Endodermal cell (in vitro differentiated cells): ENCODE data around the gene HIPK1. TPM values are rescaled to one million over a fixed set of nuclear protein-coding genes. Genes with fewer than 3 reads are reported as not detected.

Source experiments
- DNase-seq: peaks from one replicate; pipeline ENCODE4 v3.0.0-alpha.2; 2017
- H3K27ac ChIP-seq: 2 replicates; pipeline ENCODE4 v1.5.1; 2013; ENCODE audit warnings: mild to moderate bottlenecking, low read depth, low read length, moderate library complexity
- H3K27me3 ChIP-seq: 2 replicates; pipeline ENCODE4 v1.6.1; 2013; ENCODE audit warnings: mild to moderate bottlenecking, low read length, moderate library complexity; ENCODE audit not compliant: insufficient read depth, control insufficient read depth, poor library complexity, severe bottlenecking
- H3K36me3 ChIP-seq: 2 replicates; pipeline ENCODE4 v1.7.0; 2013; ENCODE audit warnings: mild to moderate bottlenecking, low read length, moderate library complexity; ENCODE audit not compliant: control insufficient read depth, insufficient read depth
- H3K4me1 ChIP-seq: one replicate; pipeline ENCODE4 v1.7.0; 2013; ENCODE audit warnings: low read length; ENCODE audit not compliant: control insufficient read depth, insufficient read depth
- H3K4me3 ChIP-seq: 2 replicates; pipeline ENCODE4 v1.5.1; 2013; ENCODE audit warnings: mild to moderate bottlenecking, low read length, moderate library complexity
- H3K9ac ChIP-seq: 2 replicates; pipeline ENCODE4 v1.6.1; 2013; ENCODE audit warnings: mild to moderate bottlenecking, low read length, moderate library complexity; ENCODE audit not compliant: poor library complexity, severe bottlenecking; ENCODE audit errors: extremely low read depth
- H3K9me3 ChIP-seq: 2 replicates; pipeline ENCODE4 v1.6.1; 2013; ENCODE audit warnings: mild to moderate bottlenecking, low read length, moderate library complexity; ENCODE audit not compliant: control insufficient read depth
- H3K27ac Mint-ChIP-seq: 2 replicates; pipeline ENCODE4 v1.8.0; 2020; ENCODE audit warnings: mixed read lengths
- H3K27me3 Mint-ChIP-seq: 2 replicates; pipeline ENCODE4 v1.8.0; 2021; ENCODE audit warnings: mild to moderate bottlenecking, mixed read lengths; ENCODE audit not compliant: insufficient read depth
- H3K36me3 Mint-ChIP-seq: 2 replicates; pipeline ENCODE4 v1.8.0; 2020; ENCODE audit warnings: low read depth, mixed read lengths
- H3K4me1 Mint-ChIP-seq: 2 replicates; pipeline ENCODE4 v1.8.0; 2020; ENCODE audit warnings: mixed read lengths
- H3K4me3 Mint-ChIP-seq: 2 replicates; pipeline ENCODE4 v1.8.0; 2020; ENCODE audit warnings: mild to moderate bottlenecking, moderate library complexity, mixed read lengths
- H3K9me3 Mint-ChIP-seq: 2 replicates; pipeline ENCODE4 v1.8.0; 2020; ENCODE audit warnings: mild to moderate bottlenecking, mixed read lengths
- WGBS, 2 experiments: methylation state at CpG; one replicate each; pipeline versions ENCODE4 v1.1.5 to v1.1.7; 2013; ENCODE audit warnings: missing lambda C conversion rate in 2 of 2, mixed read lengths in 1 of 2; ENCODE audit not compliant: insufficient coverage in 1 of 2, insufficient read length in 1 of 2; 5-methylcytosine and 5-hydroxymethylcytosine counted together
- total RNA-seq, 2 donors: library from RNA; stranded (reverse); fragmentation: NEBNext Ultra II Directional in 1 of 2; extraction: Animal tissue kit (Norgen Biotek cat#: 25700) in 1 of 2; gene quantifications; 2 replicates in 1 of 2; 3 replicates in 1 of 2; pipeline ENCODE4 v1.2.1, GENCODE V29; 2021
- TF ChIP-seq, protein P1 (sequence below): fragments of 200-600 bp; sonication (generic); conservative IDR thresholded peaks from 2 replicates; pipeline ENCODE4 v1.5.0; 2021; ENCODE audit warnings: antibody characterized with exemption, mild to moderate bottlenecking

The HIPK1 gene
- total RNA-seq, 2 donors from 2014 or later = 71.4 to 79.2 TPM

DNA sequence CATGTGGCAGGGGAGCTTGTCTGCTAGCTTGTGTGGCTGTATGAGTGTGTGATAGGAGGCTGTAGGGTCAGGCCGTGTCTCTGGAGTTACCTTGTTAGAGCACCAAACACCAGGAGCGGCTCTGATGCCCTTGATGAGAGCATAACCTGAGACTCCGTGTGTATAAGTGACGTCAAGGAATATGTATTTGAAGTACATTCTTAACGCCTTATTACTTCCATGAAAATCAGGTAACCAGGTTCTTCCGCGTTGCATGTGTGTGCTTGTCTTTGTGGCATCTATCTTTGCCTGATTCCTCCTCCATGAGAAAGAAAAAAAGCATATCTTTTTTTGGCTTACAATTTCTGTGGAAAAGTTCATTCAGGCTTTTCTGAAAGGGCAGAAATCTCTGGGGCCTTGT lies 54.7 kb downstream of the HIPK1 start:
- TF ChIP-seq, protein P1, sequence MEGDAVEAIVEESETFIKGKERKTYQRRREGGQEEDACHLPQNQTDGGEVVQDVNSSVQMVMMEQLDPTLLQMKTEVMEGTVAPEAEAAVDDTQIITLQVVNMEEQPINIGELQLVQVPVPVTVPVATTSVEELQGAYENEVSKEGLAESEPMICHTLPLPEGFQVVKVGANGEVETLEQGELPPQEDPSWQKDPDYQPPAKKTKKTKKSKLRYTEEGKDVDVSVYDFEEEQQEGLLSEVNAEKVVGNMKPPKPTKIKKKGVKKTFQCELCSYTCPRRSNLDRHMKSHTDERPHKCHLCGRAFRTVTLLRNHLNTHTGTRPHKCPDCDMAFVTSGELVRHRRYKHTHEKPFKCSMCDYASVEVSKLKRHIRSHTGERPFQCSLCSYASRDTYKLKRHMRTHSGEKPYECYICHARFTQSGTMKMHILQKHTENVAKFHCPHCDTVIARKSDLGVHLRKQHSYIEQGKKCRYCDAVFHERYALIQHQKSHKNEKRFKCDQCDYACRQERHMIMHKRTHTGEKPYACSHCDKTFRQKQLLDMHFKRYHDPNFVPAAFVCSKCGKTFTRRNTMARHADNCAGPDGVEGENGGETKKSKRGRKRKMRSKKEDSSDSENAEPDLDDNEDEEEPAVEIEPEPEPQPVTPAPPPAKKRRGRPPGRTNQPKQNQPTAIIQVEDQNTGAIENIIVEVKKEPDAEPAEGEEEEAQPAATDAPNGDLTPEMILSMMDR = no peak

GRCh38 chr1:113984710-113985109 lies 55.6 kb downstream of the HIPK1 start:
- 49 to 65% methylated on average over 3 to 4 of the region's 4 CpGs for WGBS, 2 experiments
- H3K27me3 Mint-ChIP-seq = peaks cover 76% of the 10 kb centered on the region

More for the DNA sequence above, 54.7 kb downstream of the HIPK1 start:
- no peak overlapping the region for H3K4me3 ChIP-seq
- H3K9me3 ChIP-seq = peaks cover 35% of the 10 kb centered on the region
- peaks cover 70% of the 10 kb centered on the region for H3K27me3 Mint-ChIP-seq
- no peak overlapping the region for H3K9ac ChIP-seq
- peaks cover 32% of the 10 kb centered on the region for H3K4me1 Mint-ChIP-seq
- no peaks in the 10 kb centered on the region for H3K36me3 ChIP-seq
- peaks cover 21% of the 10 kb centered on the region for H3K27me3 ChIP-seq
- no peak overlapping the region for H3K27ac Mint-ChIP-seq
- no peak overlapping the region for H3K4me3 Mint-ChIP-seq
- DNase-seq = no peak
- 93 to 98% methylated on average over 7 of the region's 7 CpGs for WGBS, 2 experiments
- no peak overlapping the region for H3K27ac ChIP-seq
- peaks cover 6% of the 10 kb centered on the region for H3K4me1 ChIP-seq
- peaks cover 19% of the 10 kb centered on the region for H3K36me3 Mint-ChIP-seq
- peaks cover 36% of the 10 kb centered on the region for H3K9me3 Mint-ChIP-seq

GRCh38 chr1:113986802-113987201 lies 57.7 kb downstream of the HIPK1 start:
- Histone ChIP-seq H3K36me3 (no peaks in the 10 kb centered on the region), H3K4me3 (no peak overlapping the region), H3K27me3 (peaks cover 25% of the 10 kb centered on the region), H3K4me1 (no peaks in the 10 kb centered on the region), H3K9me3 (peaks cover 35% of the 10 kb centered on the region), H3K27ac (no peak overlapping the region), H3K9ac (no peak overlapping the region)
- H3K27me3 Mint-ChIP-seq = peaks cover 76% of the 10 kb centered on the region
- no peak overlapping the region for H3K27ac Mint-ChIP-seq
- H3K9me3 Mint-ChIP-seq = peaks cover 36% of the 10 kb centered on the region
- no peak overlapping the region for H3K4me3 Mint-ChIP-seq
- peaks cover 10% of the 10 kb centered on the region for H3K4me1 Mint-ChIP-seq
- H3K36me3 Mint-ChIP-seq = peaks cover 5% of the 10 kb centered on the region
- 78 to 83% methylated on average over 6 of the region's 6 CpGs for WGBS, 2 experiments
- TF ChIP-seq, protein P1 = no peak
- DNase-seq = no peak

More at GRCh38 chr1:113984710-113985109, 55.6 kb downstream of the HIPK1 start:
- Histone ChIP-seq H3K36me3 (no peaks in the 10 kb centered on the region), H3K27ac (no peak overlapping the region), H3K4me1 (no peaks in the 10 kb centered on the region), H3K27me3 (peaks cover 24% of the 10 kb centered on the region), H3K9ac (no peak overlapping the region), H3K9me3 (peaks cover 35% of the 10 kb centered on the region), H3K4me3 (no peak overlapping the region)
- Mint-ChIP-seq H3K27ac (no peak overlapping the region), H3K4me3 (no peak overlapping the region), H3K36me3 (peaks cover 19% of the 10 kb centered on the region), H3K9me3 (peaks cover 36% of the 10 kb centered on the region), H3K4me1 (peaks cover 23% of the 10 kb centered on the region)
- no peak for DNase-seq
- TF ChIP-seq, protein P1 = no peak
